K562 (cell line): Measurements from ENCODE around the gene GRB2. TPM values are rescaled to one million over a fixed set of nuclear protein-coding genes. Genes with fewer than 3 reads are reported as not detected.

Experiments
- ATF1 ChIP-seq, 2 experiments: fragments of 450-650 bp in 1 of 2; IDR thresholded peaks; 2 replicates each; pipeline ENCODE4 v1.6.1; 2016; ENCODE audit warnings: missing compliant biosample characterization in 1 of 2, missing genetic modification characterization in 1 of 2
- ELF1 ChIP-seq: fragments of 200-800 bp; sonication (Bioruptor generic); IDR thresholded peaks from 2 replicates; pipeline ENCODE4 v1.6.1; 2016; ENCODE audit warnings: missing genetic modification characterization, missing compliant biosample characterization
- FOXK1 ChIP-seq: sonication (generic); formaldehyde crosslinking; IDR thresholded peaks from 2 replicates; pipeline ENCODE4 v1.8.0; 2022; ENCODE audit warnings: missing genetic modification reagents, mild to moderate bottlenecking, borderline replicate concordance
- HCFC1 ChIP-seq: IDR thresholded peaks from 2 replicates; pipeline ENCODE4 v1.6.1; 2012; ENCODE audit warnings: low read depth, low read length, improper control_type of control experiment
- KLF16 ChIP-seq: IDR thresholded peaks from 2 replicates; pipeline ENCODE4 v1.6.1; 2016; ENCODE audit warnings: antibody characterized with exemption
- MCM7 ChIP-seq, 2 experiments: fragments of 450-650 bp; IDR thresholded peaks; 2 replicates each; pipeline ENCODE4 v1.6.1; 2016 to 2018
- MED1 ChIP-seq: sonication (generic); formaldehyde crosslinking; IDR thresholded peaks from 2 replicates; pipeline ENCODE4 v1.8.1; 2023; ENCODE audit warnings: missing genetic modification reagents, borderline replicate concordance
- MXI1 ChIP-seq: IDR thresholded peaks from 2 replicates; pipeline ENCODE4 v1.6.1; 2011; ENCODE audit warnings: low read depth, mild to moderate bottlenecking, improper control_type of control experiment, low read length
- PRPF4 ChIP-seq: fragments of 200-400 bp; formaldehyde crosslinking; IDR thresholded peaks from one replicate; pipeline ENCODE4 v1.6.1; 2017; ENCODE audit warnings: low read length, low read depth, mild to moderate bottlenecking; ENCODE audit not compliant: insufficient read depth, poor library complexity, severe bottlenecking
- SMAD4 ChIP-seq: fragments of 250-450 bp; sonication (Bioruptor Pico); conservative IDR thresholded peaks from 2 replicates; pipeline ENCODE4 v1.8.0; 2021; ENCODE audit warnings: inconsistent platforms, mild to moderate bottlenecking, moderate library complexity
- TAF1 ChIP-seq: IDR thresholded peaks from 2 replicates; pipeline ENCODE4 v1.6.1; 2011; ENCODE audit warnings: mild to moderate bottlenecking, low read length, moderate library complexity; ENCODE audit not compliant: insufficient read depth, control insufficient read depth, severe bottlenecking; ENCODE audit errors: extremely low read depth
- TSC22D4 ChIP-seq: fragments of 450-650 bp; IDR thresholded peaks from 2 replicates; pipeline ENCODE4 v1.6.1; 2016; ENCODE audit warnings: missing genetic modification characterization, missing biosample characterization, control low read depth
- ZNF124 ChIP-seq: sonication (generic); formaldehyde crosslinking; IDR thresholded peaks from 2 replicates; pipeline ENCODE4 v1.8.1; 2022; ENCODE audit warnings: missing genetic modification reagents
- polyA plus RNA-seq, 8 experiments: library from polyadenylated mRNA; depleted of rRNA in 4 of 8; stranded (reverse) in 5 of 8; unstranded in 3 of 8; fragments of >200 nt; fragmentation: Nextera tagmentation in 2 of 8; fragmentation: Illumina TruSeq in 1 of 8; extraction: Ambion mirVana in 2 of 8; extraction: Trizol in 1 of 8; gene quantifications; 2 replicates each; pipeline versions ENCODE4 v1.2.1 to v1.2.3, GENCODE V29; 2011 to 2014; ENCODE audit warnings: inconsistent platforms in 1 of 8, missing spikeins in 1 of 8
- total RNA-seq, 7 experiments: library from RNA; depleted of rRNA in 6 of 7; stranded (reverse); fragments of >200 nt in 6 of 7; fragmentation: Illumina TruSeq in 2 of 7; extraction: Trizol in 2 of 7; gene quantifications; 2 replicates each; pipeline versions ENCODE4 v1.2.1 to v1.2.3, GENCODE V29; 2011 to 2021; ENCODE audit warnings: low replicate concordance in 1 of 7
- TF ChIP-seq, protein P1 (sequence below): fragments of 450-650 bp; IDR thresholded peaks from 2 replicates; pipeline ENCODE4 v1.6.1; 2016; ENCODE audit warnings: low read depth, mild to moderate bottlenecking, moderate library complexity
- TF ChIP-seq, protein P2 (sequence below): fragments of 450-650 bp; IDR thresholded peaks from 2 replicates; pipeline ENCODE4 v1.7.0; 2016; ENCODE audit warnings: borderline replicate concordance
- TF ChIP-seq, protein P3 (sequence below): fragments of 450-650 bp; conservative IDR thresholded peaks from 2 replicates; pipeline ENCODE4 v1.6.1; 2016; ENCODE audit warnings: missing genetic modification characterization, low read depth, mild to moderate bottlenecking, missing compliant biosample characterization, moderate library complexity
- TF ChIP-seq, protein P4 (sequence below): conservative IDR thresholded peaks from 2 replicates; pipeline ENCODE4 v1.6.1; 2011; ENCODE audit warnings: low read depth, mild to moderate bottlenecking, low read length; ENCODE audit not compliant: control insufficient read depth
- TF ChIP-seq, protein P5 (sequence below): sonication (generic); formaldehyde crosslinking; IDR thresholded peaks from 2 replicates; pipeline ENCODE4 v1.8.0; 2022; ENCODE audit warnings: mild to moderate bottlenecking, low read depth, missing genetic modification reagents
- TF ChIP-seq, protein P6 (sequence below): sonication (generic); formaldehyde crosslinking; IDR thresholded peaks from 2 replicates; pipeline ENCODE4 v1.8.1; 2023; ENCODE audit warnings: mild to moderate bottlenecking, missing genetic modification reagents

GRB2 gene
- total and polyA plus RNA-seq, 9 of the 15 experiments (the other 6 are each of a cell fraction or from before 2014, with no cell fraction given), result 57.2 to 136 (median 84.8) TPM

DNA sequence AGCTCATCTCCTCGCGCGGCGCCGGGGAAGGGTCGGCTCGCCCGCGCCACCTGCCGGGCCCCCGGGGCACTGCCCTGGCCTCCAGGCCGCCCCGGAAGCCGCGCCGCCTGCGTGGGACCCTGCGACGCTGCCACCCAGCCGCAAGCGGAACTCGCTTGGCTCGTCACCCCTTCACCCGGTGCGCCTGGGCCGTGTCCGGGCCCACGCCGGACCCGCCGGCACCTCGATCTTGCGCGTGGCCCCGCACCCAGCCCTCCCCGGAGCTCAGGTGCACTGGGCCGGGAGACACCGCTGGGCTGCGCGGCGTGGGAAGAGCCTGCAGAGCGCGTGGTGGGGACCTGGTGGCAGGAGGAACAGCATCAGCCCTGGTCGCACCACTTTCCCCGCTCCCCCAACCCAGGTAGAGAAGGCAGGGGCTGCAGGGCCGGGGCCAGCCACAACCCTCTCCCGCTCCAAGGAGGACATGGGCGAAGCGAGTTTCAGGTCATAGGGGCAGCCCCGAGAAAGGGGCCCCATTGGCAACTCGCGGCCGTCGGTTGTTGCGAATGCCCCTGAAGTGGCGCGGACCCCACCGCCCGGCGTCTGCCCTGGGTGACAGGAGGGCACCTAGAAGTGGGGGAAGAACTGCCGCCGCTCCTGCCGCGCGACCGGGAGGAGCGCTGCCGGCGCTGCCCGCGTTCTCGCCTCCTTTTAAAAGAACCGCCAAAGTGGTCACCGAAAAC, 134.1 kb downstream of the GRB2 start (continued):
- TF ChIP-seq TAF1, result peak; percentile 47
- TF ChIP-seq KLF16, result no peak
- peak; percentile 89 for TF ChIP-seq ELF1 (tag)
- TF ChIP-seq, protein P1, sequence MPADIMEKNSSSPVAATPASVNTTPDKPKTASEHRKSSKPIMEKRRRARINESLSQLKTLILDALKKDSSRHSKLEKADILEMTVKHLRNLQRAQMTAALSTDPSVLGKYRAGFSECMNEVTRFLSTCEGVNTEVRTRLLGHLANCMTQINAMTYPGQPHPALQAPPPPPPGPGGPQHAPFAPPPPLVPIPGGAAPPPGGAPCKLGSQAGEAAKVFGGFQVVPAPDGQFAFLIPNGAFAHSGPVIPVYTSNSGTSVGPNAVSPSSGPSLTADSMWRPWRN, result no peak
- TF ChIP-seq, protein P2, sequence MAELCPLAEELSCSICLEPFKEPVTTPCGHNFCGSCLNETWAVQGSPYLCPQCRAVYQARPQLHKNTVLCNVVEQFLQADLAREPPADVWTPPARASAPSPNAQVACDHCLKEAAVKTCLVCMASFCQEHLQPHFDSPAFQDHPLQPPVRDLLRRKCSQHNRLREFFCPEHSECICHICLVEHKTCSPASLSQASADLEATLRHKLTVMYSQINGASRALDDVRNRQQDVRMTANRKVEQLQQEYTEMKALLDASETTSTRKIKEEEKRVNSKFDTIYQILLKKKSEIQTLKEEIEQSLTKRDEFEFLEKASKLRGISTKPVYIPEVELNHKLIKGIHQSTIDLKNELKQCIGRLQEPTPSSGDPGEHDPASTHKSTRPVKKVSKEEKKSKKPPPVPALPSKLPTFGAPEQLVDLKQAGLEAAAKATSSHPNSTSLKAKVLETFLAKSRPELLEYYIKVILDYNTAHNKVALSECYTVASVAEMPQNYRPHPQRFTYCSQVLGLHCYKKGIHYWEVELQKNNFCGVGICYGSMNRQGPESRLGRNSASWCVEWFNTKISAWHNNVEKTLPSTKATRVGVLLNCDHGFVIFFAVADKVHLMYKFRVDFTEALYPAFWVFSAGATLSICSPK, result no peak
- TF ChIP-seq TSC22D4 (tag), result no peak
- TF ChIP-seq FOXK1, result no peak
- TF ChIP-seq ATF1 (CRISPR knock-in tag; IDR thresholded peaks at IDR 0.05), result peak; percentile 64; the same call in 1 of the 2 replicates
- TF ChIP-seq ATF1 (tag; IDR thresholded peaks at IDR 0.05), result peak; percentile 91
- TF ChIP-seq MED1 (CRISPR knock-in tag), result no peak
- no peak for TF ChIP-seq PRPF4
- TF ChIP-seq SMAD4 (CRISPR knock-in tag), result peak; percentile 98
- TF ChIP-seq, protein P3, sequence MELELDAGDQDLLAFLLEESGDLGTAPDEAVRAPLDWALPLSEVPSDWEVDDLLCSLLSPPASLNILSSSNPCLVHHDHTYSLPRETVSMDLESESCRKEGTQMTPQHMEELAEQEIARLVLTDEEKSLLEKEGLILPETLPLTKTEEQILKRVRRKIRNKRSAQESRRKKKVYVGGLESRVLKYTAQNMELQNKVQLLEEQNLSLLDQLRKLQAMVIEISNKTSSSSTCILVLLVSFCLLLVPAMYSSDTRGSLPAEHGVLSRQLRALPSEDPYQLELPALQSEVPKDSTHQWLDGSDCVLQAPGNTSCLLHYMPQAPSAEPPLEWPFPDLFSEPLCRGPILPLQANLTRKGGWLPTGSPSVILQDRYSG (tag), result no peak
- TF ChIP-seq HCFC1, result peak; percentile 82
- TF ChIP-seq, protein P4, sequence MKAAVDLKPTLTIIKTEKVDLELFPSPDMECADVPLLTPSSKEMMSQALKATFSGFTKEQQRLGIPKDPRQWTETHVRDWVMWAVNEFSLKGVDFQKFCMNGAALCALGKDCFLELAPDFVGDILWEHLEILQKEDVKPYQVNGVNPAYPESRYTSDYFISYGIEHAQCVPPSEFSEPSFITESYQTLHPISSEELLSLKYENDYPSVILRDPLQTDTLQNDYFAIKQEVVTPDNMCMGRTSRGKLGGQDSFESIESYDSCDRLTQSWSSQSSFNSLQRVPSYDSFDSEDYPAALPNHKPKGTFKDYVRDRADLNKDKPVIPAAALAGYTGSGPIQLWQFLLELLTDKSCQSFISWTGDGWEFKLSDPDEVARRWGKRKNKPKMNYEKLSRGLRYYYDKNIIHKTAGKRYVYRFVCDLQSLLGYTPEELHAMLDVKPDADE, result peak; percentile 65; the same call in 1 of the 2 replicates
- TF ChIP-seq MXI1, result no peak
- no peak for TF ChIP-seq MCM7 (IDR thresholded peaks at IDR 0.05)
- no peak for TF ChIP-seq ZNF124
- TF ChIP-seq, protein P5, sequence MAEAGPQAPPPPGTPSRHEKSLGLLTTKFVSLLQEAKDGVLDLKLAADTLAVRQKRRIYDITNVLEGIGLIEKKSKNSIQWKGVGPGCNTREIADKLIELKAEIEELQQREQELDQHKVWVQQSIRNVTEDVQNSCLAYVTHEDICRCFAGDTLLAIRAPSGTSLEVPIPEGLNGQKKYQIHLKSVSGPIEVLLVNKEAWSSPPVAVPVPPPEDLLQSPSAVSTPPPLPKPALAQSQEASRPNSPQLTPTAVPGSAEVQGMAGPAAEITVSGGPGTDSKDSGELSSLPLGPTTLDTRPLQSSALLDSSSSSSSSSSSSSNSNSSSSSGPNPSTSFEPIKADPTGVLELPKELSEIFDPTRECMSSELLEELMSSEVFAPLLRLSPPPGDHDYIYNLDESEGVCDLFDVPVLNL (CRISPR knock-in tag), result peak; percentile 81; the same call in 1 of the 2 replicates
- TF ChIP-seq, protein P6, sequence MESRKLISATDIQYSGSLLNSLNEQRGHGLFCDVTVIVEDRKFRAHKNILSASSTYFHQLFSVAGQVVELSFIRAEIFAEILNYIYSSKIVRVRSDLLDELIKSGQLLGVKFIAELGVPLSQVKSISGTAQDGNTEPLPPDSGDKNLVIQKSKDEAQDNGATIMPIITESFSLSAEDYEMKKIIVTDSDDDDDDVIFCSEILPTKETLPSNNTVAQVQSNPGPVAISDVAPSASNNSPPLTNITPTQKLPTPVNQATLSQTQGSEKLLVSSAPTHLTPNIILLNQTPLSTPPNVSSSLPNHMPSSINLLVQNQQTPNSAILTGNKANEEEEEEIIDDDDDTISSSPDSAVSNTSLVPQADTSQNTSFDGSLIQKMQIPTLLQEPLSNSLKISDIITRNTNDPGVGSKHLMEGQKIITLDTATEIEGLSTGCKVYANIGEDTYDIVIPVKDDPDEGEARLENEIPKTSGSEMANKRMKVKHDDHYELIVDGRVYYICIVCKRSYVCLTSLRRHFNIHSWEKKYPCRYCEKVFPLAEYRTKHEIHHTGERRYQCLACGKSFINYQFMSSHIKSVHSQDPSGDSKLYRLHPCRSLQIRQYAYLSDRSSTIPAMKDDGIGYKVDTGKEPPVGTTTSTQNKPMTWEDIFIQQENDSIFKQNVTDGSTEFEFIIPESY (CRISPR knock-in tag), result peak; percentile 65; the same call in 1 of the 2 replicates
